ENCODE data around the gene SMIM3.
"Not testable (repeated sequence)": the region's sequence is repeated elsewhere in the genome, so short reads cannot be mapped to it uniquely, and the experiment has no call there.

DNA sequence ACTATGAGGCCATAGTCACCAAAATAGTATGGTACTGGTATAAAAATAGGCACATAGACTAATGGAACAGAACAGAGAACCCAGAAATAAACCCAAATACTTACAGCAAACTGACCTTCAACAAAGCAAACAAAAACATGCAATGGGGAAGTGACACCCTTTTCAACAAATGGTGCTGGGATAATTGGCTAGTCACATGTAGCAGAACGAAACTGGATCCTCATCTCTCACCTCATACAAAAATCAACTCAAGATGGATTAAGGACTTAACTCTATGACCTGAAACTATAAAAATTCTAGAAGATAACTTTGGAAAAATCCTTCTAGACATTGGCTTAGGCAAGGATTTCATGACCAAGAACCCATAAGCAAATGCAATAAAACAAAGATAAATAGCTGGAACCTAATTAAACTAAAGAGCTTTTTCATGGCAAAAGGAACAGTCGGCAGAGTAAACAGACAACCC is 14.9 kb downstream of the SMIM3 start:
- TF ChIP-seq, protein P1, sequence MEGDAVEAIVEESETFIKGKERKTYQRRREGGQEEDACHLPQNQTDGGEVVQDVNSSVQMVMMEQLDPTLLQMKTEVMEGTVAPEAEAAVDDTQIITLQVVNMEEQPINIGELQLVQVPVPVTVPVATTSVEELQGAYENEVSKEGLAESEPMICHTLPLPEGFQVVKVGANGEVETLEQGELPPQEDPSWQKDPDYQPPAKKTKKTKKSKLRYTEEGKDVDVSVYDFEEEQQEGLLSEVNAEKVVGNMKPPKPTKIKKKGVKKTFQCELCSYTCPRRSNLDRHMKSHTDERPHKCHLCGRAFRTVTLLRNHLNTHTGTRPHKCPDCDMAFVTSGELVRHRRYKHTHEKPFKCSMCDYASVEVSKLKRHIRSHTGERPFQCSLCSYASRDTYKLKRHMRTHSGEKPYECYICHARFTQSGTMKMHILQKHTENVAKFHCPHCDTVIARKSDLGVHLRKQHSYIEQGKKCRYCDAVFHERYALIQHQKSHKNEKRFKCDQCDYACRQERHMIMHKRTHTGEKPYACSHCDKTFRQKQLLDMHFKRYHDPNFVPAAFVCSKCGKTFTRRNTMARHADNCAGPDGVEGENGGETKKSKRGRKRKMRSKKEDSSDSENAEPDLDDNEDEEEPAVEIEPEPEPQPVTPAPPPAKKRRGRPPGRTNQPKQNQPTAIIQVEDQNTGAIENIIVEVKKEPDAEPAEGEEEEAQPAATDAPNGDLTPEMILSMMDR (conservative IDR thresholded peaks at IDR 0.05; ENCODE audit: low read depth, low read length), result not testable (repeated sequence)
- TF ChIP-seq EZH2 (IDR thresholded peaks at IDR 0.05; ENCODE audit: low read length, unreplicated experiment); EZH2phosphoT487 (IDR thresholded peaks at IDR 0.05; ENCODE audit: borderline replicate concordance, low read length): not testable (repeated sequence)
